GM12891 (cell line): Measurements from ENCODE around the gene WDR20.
"Not testable (repeated sequence)": the region's sequence is repeated elsewhere in the genome, so short reads cannot be mapped to it uniquely, and the experiment has no call there.

Experiments used
- PAX5 ChIP-seq: IDR thresholded peaks from 2 replicates; pipeline ENCODE4 v1.6.1; 2011; ENCODE audit warnings: low read length, moderate library complexity, mild to moderate bottlenecking; ENCODE audit not compliant: insufficient read depth, severe bottlenecking
- POLR2A ChIP-seq: IDR thresholded peaks from 2 replicates; pipeline ENCODE4 v1.6.1; 2011; ENCODE audit warnings: low read depth, low read length, control low read depth
- POLR2AphosphoS5 ChIP-seq: IDR thresholded peaks from 2 replicates; pipeline ENCODE4 v1.6.1; 2011; ENCODE audit warnings: low read depth, low read length, control low read depth
- POU2F2 ChIP-seq: IDR thresholded peaks from 2 replicates; pipeline ENCODE4 v1.6.1; 2011; ENCODE audit warnings: low read depth, mild to moderate bottlenecking, control low read depth, low read length, moderate library complexity
- SPI1 ChIP-seq: IDR thresholded peaks from 2 replicates; pipeline ENCODE4 v1.6.1; 2011; ENCODE audit warnings: low read depth, low read length, control low read depth
- TAF1 ChIP-seq: IDR thresholded peaks from 2 replicates; pipeline ENCODE4 v1.6.1; 2011; ENCODE audit warnings: low read depth, low read length, control low read depth

DNA sequence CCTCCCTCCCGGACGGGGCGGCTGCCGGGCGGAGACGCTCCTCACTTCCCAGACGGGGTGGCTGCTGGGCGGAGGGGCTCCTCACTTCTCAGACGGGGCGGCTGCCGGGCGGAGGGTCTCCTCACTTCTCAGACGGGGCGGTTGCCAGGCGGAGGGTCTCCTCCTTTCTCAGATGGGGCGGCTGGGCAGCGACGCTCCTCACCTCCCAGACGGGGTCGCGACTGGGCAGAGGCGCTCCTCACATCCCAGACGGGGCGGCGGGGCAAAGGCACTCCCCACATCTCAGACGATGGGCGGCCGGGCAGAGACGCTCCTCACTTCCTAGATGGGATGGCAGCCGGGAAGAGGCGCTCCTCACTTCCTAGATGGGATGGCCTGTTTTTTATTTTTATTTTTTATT lies 33.0 kb downstream of the WDR20 start:
- TF ChIP-seq POLR2A, TAF1, POLR2AphosphoS5, PAX5, POU2F2, SPI1: not testable (repeated sequence)
